NCI-H2081 treated with DMSO at 0.1 percent for 48 hours (cell line): Measurements from ENCODE around the gene MTA3.

ENCODE experiments used
- DNase-seq: peaks from one replicate; lab custom pipeline; 2025; lab: John Stamatoyannopoulos, UW

MTA3 gene

GRCh38 chr2:42733852-42734251 lies 165.4 kb downstream of the MTA3 start:
- DNase-seq = no peak

GRCh38 chr2:42736598-42737322 lies 168.3 kb downstream of the MTA3 start:
- DNase-seq = no peak

DNA sequence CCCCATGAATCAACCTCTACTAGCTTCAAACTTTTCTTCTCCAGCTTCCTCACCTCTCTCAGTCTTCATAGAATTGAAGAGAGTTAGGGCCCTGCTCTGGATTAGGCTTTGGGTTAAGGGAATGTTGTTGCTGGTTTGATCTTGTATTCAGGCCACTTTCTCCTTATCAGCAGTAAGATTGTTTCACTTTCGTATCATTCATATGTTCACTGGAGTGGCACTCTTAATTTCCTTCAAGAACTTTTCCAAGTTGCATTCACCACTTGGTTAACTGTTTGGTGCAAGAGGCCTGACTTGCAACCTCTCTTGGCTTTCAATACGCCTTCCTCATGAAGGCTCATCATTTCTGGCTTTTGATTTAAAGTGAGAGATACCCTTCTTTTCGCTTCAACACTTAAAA lies 172.7 kb downstream of the MTA3 start:
- no peak for DNase-seq

GRCh38 chr2:42742740-42743658 lies 174.6 kb downstream of the MTA3 start:
- DNase-seq = no peak

- no peak for DNase-seq
These were observed 175.2 kb downstream of the MTA3 start for GRCh38 chr2:42743659-42743990.

- DNase-seq = no peak
These were observed 176.2 kb downstream of the MTA3 start for GRCh38 chr2:42744545-42745082.

- DNase-seq = no peak
These were observed 179.0 kb downstream of the MTA3 start for GRCh38 chr2:42747422-42747821.

DNA sequence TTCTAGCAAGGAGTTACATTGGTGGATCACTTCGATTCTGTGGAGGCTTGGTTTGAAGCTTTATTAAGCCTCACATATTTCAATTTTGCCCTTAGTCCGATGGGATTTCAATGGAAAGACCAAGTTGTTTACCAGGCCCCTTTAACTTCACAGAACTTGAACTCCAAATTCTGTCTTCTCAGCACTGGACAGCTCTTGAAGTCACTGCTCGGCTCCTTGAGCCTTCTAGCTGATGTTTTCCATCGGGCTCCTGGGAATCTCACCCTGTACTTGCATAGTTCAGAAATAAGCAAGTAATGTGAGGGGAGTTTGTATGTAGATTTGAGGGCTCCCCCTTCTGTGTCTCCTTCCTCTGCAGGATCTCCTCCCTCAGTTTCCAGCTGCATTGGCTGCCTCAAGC lies 180.4 kb downstream of the MTA3 start:
- DNase-seq = no peak

GRCh38 chr2:42752314-42752713 lies 183.9 kb downstream of the MTA3 start:
- no peak for DNase-seq

DNA sequence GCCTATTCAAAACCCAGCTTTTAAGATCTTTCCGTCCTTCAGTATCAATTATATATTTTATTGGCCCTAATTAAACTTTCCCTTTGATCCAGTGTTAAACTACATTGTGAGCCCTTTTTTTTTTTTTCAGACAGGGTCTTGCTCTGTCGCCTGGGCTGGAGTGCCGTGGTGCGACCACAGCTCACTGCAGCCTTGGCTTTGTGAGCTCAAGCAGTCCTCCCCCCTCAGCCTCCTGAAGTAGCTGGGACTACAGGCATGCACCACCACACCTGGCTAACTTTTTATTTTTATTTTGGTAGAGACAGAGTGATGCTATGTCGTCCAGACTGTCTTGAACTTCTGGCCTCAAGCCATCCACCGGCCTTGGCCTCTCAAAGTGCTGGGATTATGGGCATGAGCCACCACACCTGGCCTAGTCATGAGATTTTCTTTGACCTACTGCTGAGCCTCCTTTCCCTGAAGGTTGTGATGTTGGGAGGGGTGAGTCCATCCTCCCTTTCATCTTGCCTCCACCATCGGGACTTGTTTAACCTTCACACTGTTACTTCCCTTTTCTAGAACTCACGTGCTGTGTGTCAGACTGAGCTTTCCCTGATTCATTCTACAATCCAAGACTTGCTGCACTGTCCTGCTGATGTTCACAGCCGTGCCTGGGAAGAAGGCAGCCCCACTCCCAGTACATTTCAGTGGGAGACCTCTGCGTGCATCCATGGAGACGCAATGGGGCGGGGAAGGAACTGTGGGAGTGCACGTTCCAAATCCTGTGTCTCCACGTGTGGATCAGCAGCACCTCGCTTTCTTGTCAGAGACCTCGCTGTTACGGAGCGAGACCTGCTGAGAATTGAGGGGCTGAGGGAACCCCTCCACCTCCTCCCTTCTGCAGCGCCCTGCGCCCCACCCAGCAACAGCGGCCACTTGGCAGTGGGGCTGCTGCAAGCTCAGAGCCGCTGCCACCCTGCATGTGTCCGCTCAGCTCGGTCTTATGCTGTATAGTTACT lies 184.7 kb downstream of the MTA3 start:
- DNase-seq = no peak

- DNase-seq = no peak
These were observed 185.8 kb downstream of the MTA3 start for GRCh38 chr2:42754021-42754775.

GRCh38 chr2:42754776-42755140 lies 186.3 kb downstream of the MTA3 start:
- no peak for DNase-seq

GRCh38 chr2:42755191-42755880 lies 186.9 kb downstream of the MTA3 start:
- DNase-seq = no peak

- DNase-seq = no peak
These were observed 187.8 kb downstream of the MTA3 start for GRCh38 chr2:42756150-42756775.

- no peak for DNase-seq
These were observed 188.6 kb downstream of the MTA3 start for GRCh38 chr2:42756966-42757513.

GRCh38 chr2:42757981-42758740 lies 189.7 kb downstream of the MTA3 start:
- no peak for DNase-seq

- DNase-seq = no peak
These were observed 190.3 kb downstream of the MTA3 start for GRCh38 chr2:42758751-42759150.

DNA sequence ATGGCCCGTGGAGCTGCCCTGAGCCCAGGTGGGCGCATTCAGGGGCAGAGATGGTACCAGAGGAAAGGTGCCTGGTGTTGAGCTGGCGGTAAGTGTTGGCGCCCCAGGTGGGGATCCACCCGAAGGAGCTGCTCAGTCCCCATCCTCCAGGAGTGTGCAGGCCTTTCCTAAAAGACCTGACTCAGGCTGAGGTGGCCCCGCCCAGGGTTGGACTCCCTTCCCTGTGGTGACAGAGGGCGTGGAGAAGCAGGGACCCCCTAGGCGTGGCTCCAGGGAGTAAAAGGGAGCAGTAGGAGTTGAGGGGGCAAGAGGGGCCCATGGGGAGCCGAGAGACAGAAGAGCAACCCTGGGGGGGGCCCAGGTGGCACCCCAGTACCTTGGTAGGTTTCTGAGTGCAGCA lies 193.1 kb downstream of the MTA3 start:
- no peak for DNase-seq

DNA sequence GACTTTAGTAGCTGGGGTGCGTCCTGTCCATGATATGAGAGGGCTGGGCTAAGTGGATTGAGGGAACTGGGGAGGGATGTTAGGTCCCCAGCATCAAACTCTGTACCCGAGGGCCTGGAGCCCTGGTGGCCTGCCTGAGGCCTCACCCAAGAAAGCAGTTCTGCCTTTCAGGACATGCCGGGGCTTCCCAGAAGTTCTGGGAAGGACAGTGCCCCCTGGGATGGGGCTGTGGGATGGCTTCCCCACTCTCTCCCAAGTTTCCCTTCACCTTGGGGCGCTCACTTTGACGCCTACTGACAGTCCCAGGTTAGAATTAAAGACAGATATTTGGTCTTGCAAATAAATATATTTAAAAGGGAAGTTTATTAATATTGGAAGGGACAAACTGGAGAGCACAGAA lies 193.7 kb downstream of the MTA3 start:
- no peak for DNase-seq
